Measurements from ENCODE around the gene CARD11.

The CARD11 gene

GRCh38 chr7:3043544-3044371 is at the start of gene CARD11:
TSS of gene CARD11 (minus strand) at chr7:3043867. CDS start at chr7:2958506, 85,361 bp downstream.
- no peak for DNase-seq

- no peak for DNase-seq
Measured at GRCh38 chr7:3092468-3092867, 48.8 kb upstream of the CARD11 start.

- DNase-seq: no peak
Measured at GRCh38 chr7:3091631-3092030, 48.0 kb upstream of the CARD11 start.

- DNase-seq: no peak
Measured at GRCh38 chr7:3089493-3089892, 45.8 kb upstream of the CARD11 start.

GRCh38 chr7:3087243-3087755 is 43.6 kb upstream of the CARD11 start:
- DNase-seq: no peak

- DNase-seq: no peak
Measured at GRCh38 chr7:3083350-3083749, 39.7 kb upstream of the CARD11 start.

GRCh38 chr7:3082831-3083230 is 39.2 kb upstream of the CARD11 start:
- no peak for DNase-seq

GRCh38 chr7:3082386-3082785 is 38.7 kb upstream of the CARD11 start:
- no peak for DNase-seq

- DNase-seq: no peak
Measured at GRCh38 chr7:3080106-3080505, 36.4 kb upstream of the CARD11 start.

- DNase-seq: no peak
Measured at GRCh38 chr7:3078514-3078913, 34.8 kb upstream of the CARD11 start.

GRCh38 chr7:3076700-3077099 is 33.0 kb upstream of the CARD11 start:
- no peak for DNase-seq

GRCh38 chr7:3076163-3076562 is 32.5 kb upstream of the CARD11 start:
- no peak for DNase-seq

GRCh38 chr7:3075441-3075840 is 31.8 kb upstream of the CARD11 start:
- DNase-seq: no peak

GRCh38 chr7:3074459-3074821 is 30.8 kb upstream of the CARD11 start:
- no peak for DNase-seq

- DNase-seq: no peak
Measured at GRCh38 chr7:3073763-3074458, 30.2 kb upstream of the CARD11 start.

- DNase-seq: no peak
Measured at GRCh38 chr7:3070908-3071307, 27.2 kb upstream of the CARD11 start.

- DNase-seq: no peak
Measured at GRCh38 chr7:3069771-3070449, 26.2 kb upstream of the CARD11 start.

GRCh38 chr7:3068530-3068929 is 24.9 kb upstream of the CARD11 start:
- no peak for DNase-seq

- DNase-seq: no peak
Measured at GRCh38 chr7:3067606-3068380, 24.1 kb upstream of the CARD11 start.

GRCh38 chr7:3067193-3067592 is 23.5 kb upstream of the CARD11 start:
- DNase-seq: no peak

GRCh38 chr7:3066506-3066905 is 22.8 kb upstream of the CARD11 start:
- DNase-seq: no peak

- no peak for DNase-seq
Measured at GRCh38 chr7:3065724-3066143, 22.1 kb upstream of the CARD11 start.

GRCh38 chr7:3064067-3064466 is 20.4 kb upstream of the CARD11 start:
- no peak for DNase-seq
